EH (cell line): ENCODE results near the gene CPNE8.

Source experiments
- DNase-seq: peaks from one replicate; pipeline ENCODE4 v3.0.0-alpha.2; 2015; ENCODE audit warnings: low read depth

Gene CPNE8

GRCh38 chr12:38895446-38895845 is 9.9 kb downstream of the CPNE8 start:
- DNase-seq, result no peak

- no peak for DNase-seq
Observed at GRCh38 chr12:38892976-38893375, 12.4 kb downstream of the CPNE8 start.

GRCh38 chr12:38892087-38892786 is 13.2 kb downstream of the CPNE8 start:
- no peak for DNase-seq

- peak; percentile 1 for DNase-seq
Observed at GRCh38 chr12:38890102-38890855, 15.1 kb downstream of the CPNE8 start.

- DNase-seq, result no peak
Observed at GRCh38 chr12:38889297-38889815, 16.0 kb downstream of the CPNE8 start.

- no peak for DNase-seq
Observed at GRCh38 chr12:38887770-38888169, 17.6 kb downstream of the CPNE8 start.

GRCh38 chr12:38886931-38887330 is 18.5 kb downstream of the CPNE8 start:
- no peak for DNase-seq

GRCh38 chr12:38886064-38886463 is 19.3 kb downstream of the CPNE8 start:
- peak; percentile 15 for DNase-seq

- no peak for DNase-seq
Observed at GRCh38 chr12:38884666-38885065, 20.7 kb downstream of the CPNE8 start.

GRCh38 chr12:38883629-38884134 is 21.7 kb downstream of the CPNE8 start:
- no peak for DNase-seq

GRCh38 chr12:38880288-38880687 is 25.1 kb downstream of the CPNE8 start:
- DNase-seq, result no peak

- DNase-seq, result no peak
Observed at GRCh38 chr12:38878986-38879385, 26.4 kb downstream of the CPNE8 start.

GRCh38 chr12:38878333-38878705 is 27.1 kb downstream of the CPNE8 start:
- no peak for DNase-seq

GRCh38 chr12:38875586-38876228 is 29.7 kb downstream of the CPNE8 start:
- DNase-seq, result no peak

GRCh38 chr12:38872561-38872960 is 32.8 kb downstream of the CPNE8 start:
- DNase-seq, result no peak

GRCh38 chr12:38872156-38872555 is 33.2 kb downstream of the CPNE8 start:
- DNase-seq, result no peak

GRCh38 chr12:38869036-38869435 is 36.4 kb downstream of the CPNE8 start:
- DNase-seq, result no peak

GRCh38 chr12:38850461-38850860 is 54.9 kb downstream of the CPNE8 start:
- DNase-seq, result no peak

GRCh38 chr12:38847247-38847646 is 58.1 kb downstream of the CPNE8 start:
- DNase-seq, result no peak

- DNase-seq, result no peak
Observed at GRCh38 chr12:38844267-38844666, 61.1 kb downstream of the CPNE8 start.

- DNase-seq, result no peak
Observed at GRCh38 chr12:38838056-38838850, 67.1 kb downstream of the CPNE8 start.

GRCh38 chr12:38831715-38832114 is 73.7 kb downstream of the CPNE8 start:
- no peak for DNase-seq
